ENCODE data around the gene PDE12. TPM values are rescaled to one million over a fixed set of nuclear protein-coding genes. Genes with fewer than 3 reads are reported as not detected.
A peak's percentile ranks its signal among the peaks of the same experiment; 100 is the strongest.

The PDE12 gene
- total and polyA plus RNA-seq, 2 of the 13 experiments (the other 11 are each of a cell fraction or from before 2014, with no cell fraction given) = 9.0 to 17.8 TPM

- no peak for TF ChIP-seq CERS6 (CRISPR knock-in tag; IDR thresholded peaks at IDR 0.05)
- TF ChIP-seq ZBTB46 (CRISPR knock-in tag; IDR thresholded peaks at IDR 0.05; ENCODE audit: borderline replicate concordance) = no peak
- TF ChIP-seq NR2C2 (CRISPR knock-in tag; IDR thresholded peaks at IDR 0.05; ENCODE audit: borderline replicate concordance) = no peak
- TF ChIP-seq GMEB1 (CRISPR knock-in tag; IDR thresholded peaks at IDR 0.05; ENCODE audit: borderline replicate concordance) = no peak
- TF ChIP-seq DRAP1 (CRISPR knock-in tag; IDR thresholded peaks at IDR 0.05) = no peak
- TF ChIP-seq ATF1 (CRISPR knock-in tag; IDR thresholded peaks at IDR 0.05) = no peak
- no peak for TF ChIP-seq ZKSCAN1 (IDR thresholded peaks at IDR 0.05; ENCODE audit: low read length)
- TF ChIP-seq ZSCAN12 (CRISPR knock-in tag; IDR thresholded peaks at IDR 0.05) = no peak
- no peak for TF ChIP-seq HNF1B (CRISPR knock-in tag; IDR thresholded peaks at IDR 0.05)
- TF ChIP-seq ZBTB21 (CRISPR knock-in tag; IDR thresholded peaks at IDR 0.05) = no peak
- no peak; the same call in 1 of the 2 replicates for TF ChIP-seq DMTF1 (CRISPR knock-in tag; IDR thresholded peaks at IDR 0.05)
- TF ChIP-seq ARNT2 (CRISPR knock-in tag; IDR thresholded peaks at IDR 0.05; ENCODE audit: low read depth) = no peak
- TF ChIP-seq ZSCAN31 (CRISPR knock-in tag; IDR thresholded peaks at IDR 0.05; ENCODE audit: low read depth) = no peak
- TF ChIP-seq GZF1 (CRISPR knock-in tag; IDR thresholded peaks at IDR 0.05) = peak; percentile 18; the same call in 1 of the 2 replicates
- no peak for TF ChIP-seq KDM1A (CRISPR knock-in tag; IDR thresholded peaks at IDR 0.05)
- TF ChIP-seq SRSF9 (IDR thresholded peaks at IDR 0.05; ENCODE audit: borderline replicate concordance, insufficient read depth, low read depth, low read length, poor library complexity, severe bottlenecking) = no peak
- TF ChIP-seq ZFP36L1 (CRISPR knock-in tag; IDR thresholded peaks at IDR 0.05) = 0 out of 2 replicates have a peak, but pooled peaks have one; percentile 28
- no peak for TF ChIP-seq FLYWCH1 (CRISPR knock-in tag; IDR thresholded peaks at IDR 0.05)
- TF ChIP-seq ZNF337 (CRISPR knock-in tag; IDR thresholded peaks at IDR 0.05; ENCODE audit: borderline replicate concordance, low read depth) = no peak
Observed at GRCh38 chr3:57596495-57597126, 40.5 kb downstream of the PDE12 start (continued).

All from HepG2 (cell line).